ENCODE results near the gene COBL. TPM values are rescaled to one million over a fixed set of nuclear protein-coding genes. Genes with fewer than 3 reads are reported as not detected.

The COBL gene
- total and polyA plus RNA-seq, 10 of the 15 experiments (the other 5 are each of a cell fraction or from before 2014, with no cell fraction given): 0.21 TPM; not detected in 9

DNA sequence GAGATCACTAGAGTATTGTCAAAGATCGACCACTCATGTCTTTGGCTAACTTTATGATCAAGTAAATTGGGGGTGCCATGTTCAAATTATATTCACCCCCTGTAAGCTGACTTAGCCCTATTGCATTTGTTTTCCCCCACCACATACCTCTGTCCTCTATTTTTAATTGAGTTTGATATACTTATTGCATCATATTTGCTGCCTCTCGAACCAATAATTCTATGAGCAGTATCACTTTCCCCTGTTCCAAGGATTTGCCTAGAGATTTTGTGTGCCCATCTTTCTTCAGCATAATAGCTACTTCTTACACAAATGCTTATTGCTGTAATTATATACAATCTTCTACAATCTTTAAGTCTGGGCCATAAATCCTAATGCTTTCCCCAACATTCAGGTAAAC is 245.2 kb downstream of the COBL start:
- 0% methylated on average over 2 of the region's 2 CpGs for WGBS (ENCODE audit: insufficient coverage, insufficient replicate concordance, low lambda C conversion rate, missing lambda C conversion rate)
- H4K20me1 ChIP-seq (ENCODE audit: control insufficient read depth, insufficient read depth): no peaks in the 10 kb centered on the region
- no peak for TF ChIP-seq IKZF1 (conservative IDR thresholded peaks at IDR 0.05)
- no peak for TF ChIP-seq SMAD5 (IDR thresholded peaks at IDR 0.05; ENCODE audit: low read depth)
- TF ChIP-seq, protein P1, sequence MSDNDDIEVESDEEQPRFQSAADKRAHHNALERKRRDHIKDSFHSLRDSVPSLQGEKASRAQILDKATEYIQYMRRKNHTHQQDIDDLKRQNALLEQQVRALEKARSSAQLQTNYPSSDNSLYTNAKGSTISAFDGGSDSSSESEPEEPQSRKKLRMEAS (IDR thresholded peaks at IDR 0.05; ENCODE audit: low read depth, low read length): no peak
- no peak for TF ChIP-seq CBFB (IDR thresholded peaks at IDR 0.05; ENCODE audit: low read depth)
- TF ChIP-seq REST (IDR thresholded peaks at IDR 0.05; ENCODE audit: low read depth, low read length): no peak
- no peak for TF ChIP-seq PML (IDR thresholded peaks at IDR 0.05; ENCODE audit: low read length)
- no peak for TF ChIP-seq YY1 (IDR thresholded peaks at IDR 0.05; ENCODE audit: low read depth, low read length)
- TF ChIP-seq WRNIP1 (IDR thresholded peaks at IDR 0.05; ENCODE audit: borderline replicate concordance, low read depth, low read length): no peak
- TF ChIP-seq ASH2L (IDR thresholded peaks at IDR 0.05; ENCODE audit: borderline replicate concordance, low read depth): no peak
- no peak for TF ChIP-seq CREM (IDR thresholded peaks at IDR 0.05; ENCODE audit: low read depth)
- no peak for TF ChIP-seq RAD21 (IDR thresholded peaks at IDR 0.05; ENCODE audit: insufficient read depth, low read depth, low read length)
- TF ChIP-seq BCL3 (IDR thresholded peaks at IDR 0.05; ENCODE audit: borderline replicate concordance, insufficient read depth, low read depth, low read length, poor library complexity, severe bottlenecking): no peak
- TF ChIP-seq ZBED1 (IDR thresholded peaks at IDR 0.05; ENCODE audit: borderline replicate concordance): no peak
- TF ChIP-seq BRCA1 (IDR thresholded peaks at IDR 0.05; ENCODE audit: low read depth, low read length): no peak
- no peak for TF ChIP-seq TCF12 (IDR thresholded peaks at IDR 0.05; ENCODE audit: low read depth, low read length)
- TF ChIP-seq CUX1 (IDR thresholded peaks at IDR 0.05; ENCODE audit: insufficient replicate concordance, low read depth, low read length): no peak

More for the DNA sequence above, 245.2 kb downstream of the COBL start:
- SMC1A ChIA-PET (ENCODE audit: uncharacterized antibody, unreplicated experiment): no interaction called here
- BruUV-seq (replicated peaks): no TSS peak
- DNase-seq (ENCODE audit: low read depth, low spot score) (no peak), ATAC-seq (no peak), FAIRE-seq (no peak)
- Histone ChIP-seq H3K9ac (ENCODE audit: control insufficient read depth, insufficient read depth, low read length) (no peak overlapping the region), H3K4me1 (ENCODE audit: control insufficient read depth, insufficient read depth, low read length) (no peaks in the 10 kb centered on the region), H3K9me3 (replicated peaks; ENCODE audit: control insufficient read depth, insufficient read depth, low read length) (no peaks in the 10 kb centered on the region), H3K4me3 (no peak overlapping the region), H3K27ac (ENCODE audit: control insufficient read depth, insufficient read depth) (no peak overlapping the region), H2AFZ (ENCODE audit: control insufficient read depth, low read depth, low read length) (no peak overlapping the region), H3K79me2 (ENCODE audit: control insufficient read depth, insufficient read depth, low read length) (no peaks in the 10 kb centered on the region), H3K36me3 (ENCODE audit: control insufficient read depth in 2 of 2, insufficient read depth in 2 of 2, low read length in 1 of 2) (no peaks in the 10 kb centered on the region), H3K4me2 (ENCODE audit: control insufficient read depth, insufficient read depth) (no peak overlapping the region), H3K27me3 (replicated peaks in 1 of 2; ENCODE audit: control insufficient read depth in 2 of 2, insufficient read depth in 2 of 2, low read length in 1 of 2) (no peaks in the 10 kb centered on the region)
- CTCF ChIA-PET: interaction anchor here (0.9 to 1.8 kb wide), 4 partner anchors 12 to 359 kb away, joined by 3 to 10 read pairs (median 4); no protein-coding TSS in a partner anchor
- RAD21 ChIA-PET (ENCODE audit: unreplicated experiment): interaction anchor here (1.1 kb wide), 1 partner anchor 977 kb away, joined by 3 read pairs; no protein-coding TSS in a partner anchor
- in situ Hi-C loops (cut with MboI): no loop called here
- POLR2A ChIA-PET: no interaction called here
- intact Hi-C loops (cut with micrococcal nuclease; ENCODE audit: unreplicated experiment): loop anchor here (5.0 kb wide), 1 partner anchor 71 kb away; no protein-coding TSS in a partner anchor

Data from GM12878 (cell line).